SK-N-DZ (cell line): Measurements from ENCODE around the gene ZNF280B. TPM values are rescaled to one million over a fixed set of nuclear protein-coding genes. Genes with fewer than 3 reads are reported as not detected.

Source experiments
- DNase-seq: peaks from one replicate; pipeline ENCODE4 v3.0.0-alpha.2; 2015; ENCODE audit warnings: low spot score
- polyA plus RNA-seq, 2 experiments: library from polyadenylated mRNA; depleted of rRNA; stranded (reverse); fragments of >200 nt; gene quantifications; 2 replicates each; pipeline ENCODE4 v1.2.3, GENCODE V29; 2014

The ZNF280B gene
- 2.4 and 3.3 TPM in 2 replicates for polyA plus RNA-seq (2014; cell fraction: cytosol; rRNA removed)
- 3.0 TPM in 2 replicates for polyA plus RNA-seq (2014; cell fraction: nucleus; rRNA removed)

DNA sequence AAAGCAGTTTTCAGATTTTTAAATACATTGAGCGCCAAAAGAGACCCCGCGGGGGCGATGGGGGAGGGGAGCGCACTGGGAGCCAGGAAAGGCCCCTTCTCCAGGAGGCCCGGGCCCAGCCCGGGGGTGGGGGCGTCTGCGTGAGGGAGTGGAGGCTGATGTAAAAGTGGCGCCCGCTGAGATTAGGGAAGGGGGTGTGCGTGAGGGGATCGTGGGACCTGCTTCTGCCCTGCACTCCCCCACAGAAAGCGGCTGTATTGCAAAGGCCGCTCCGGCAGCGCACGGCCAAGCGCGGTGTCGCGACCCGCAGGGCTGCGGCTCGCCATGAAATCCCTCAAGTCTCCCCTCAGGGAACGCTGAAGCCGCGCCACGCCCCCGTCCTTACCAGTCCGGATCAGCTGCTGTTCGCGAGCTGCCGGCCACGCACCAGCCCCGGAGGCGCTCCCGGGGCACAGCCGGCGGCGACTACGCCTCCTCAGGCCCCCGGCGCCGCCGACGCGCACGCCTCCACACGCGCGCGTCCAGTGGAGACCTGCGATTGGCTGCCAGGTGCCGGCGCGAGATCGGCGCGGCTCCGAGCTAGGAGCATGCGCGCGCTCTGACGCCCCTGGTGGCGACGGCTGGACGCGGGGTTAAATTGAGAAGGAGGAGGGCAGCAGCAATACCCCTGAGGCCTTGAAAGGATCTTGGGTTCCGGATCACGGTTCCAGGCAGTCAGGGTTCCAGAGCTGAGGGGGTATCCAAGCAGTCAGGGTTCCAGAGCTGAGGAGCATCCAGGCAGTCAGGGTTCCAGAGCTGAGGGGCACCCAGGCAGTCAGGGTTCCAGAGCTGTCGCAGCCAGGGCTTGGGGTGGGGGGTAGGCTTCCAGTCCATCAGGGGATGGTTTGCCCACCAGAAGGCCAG, at the start of gene ZNF280B:
ZNF280B (minus strand) TSS at position 469 of the 903 bp plus-strand sequence. CDS start 19,344 bp downstream, outside the sequence.
- DNase-seq = peak; percentile 89

- DNase-seq = peak; percentile 95
Measured at GRCh38 chr22:22556995-22557925, 48.7 kb upstream of the ZNF280B start.

DNA sequence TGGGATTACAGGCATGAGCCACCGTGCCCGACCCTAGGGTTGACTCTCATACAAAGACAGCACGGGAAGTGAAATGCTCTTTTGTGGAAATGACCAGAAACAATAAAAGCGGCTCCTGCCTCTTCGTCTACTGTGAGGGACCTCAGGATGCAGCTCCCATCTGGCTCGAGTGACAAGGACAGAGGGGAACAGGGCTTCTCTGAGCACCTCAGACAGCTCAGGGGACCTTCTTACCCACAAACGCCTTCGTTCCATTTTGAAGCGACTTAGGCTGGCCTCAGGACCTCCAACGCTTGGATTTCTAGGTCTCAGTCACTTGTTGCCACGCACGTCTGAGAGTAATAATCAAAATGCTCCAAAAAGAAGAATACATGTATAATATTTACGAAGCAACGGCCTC, 48.0 kb upstream of the ZNF280B start:
- no peak for DNase-seq

GRCh38 chr22:22555596-22555995, 47.1 kb upstream of the ZNF280B start:
- no peak for DNase-seq

- no peak for DNase-seq
Measured at GRCh38 chr22:22554587-22555284, 46.2 kb upstream of the ZNF280B start.

DNA sequence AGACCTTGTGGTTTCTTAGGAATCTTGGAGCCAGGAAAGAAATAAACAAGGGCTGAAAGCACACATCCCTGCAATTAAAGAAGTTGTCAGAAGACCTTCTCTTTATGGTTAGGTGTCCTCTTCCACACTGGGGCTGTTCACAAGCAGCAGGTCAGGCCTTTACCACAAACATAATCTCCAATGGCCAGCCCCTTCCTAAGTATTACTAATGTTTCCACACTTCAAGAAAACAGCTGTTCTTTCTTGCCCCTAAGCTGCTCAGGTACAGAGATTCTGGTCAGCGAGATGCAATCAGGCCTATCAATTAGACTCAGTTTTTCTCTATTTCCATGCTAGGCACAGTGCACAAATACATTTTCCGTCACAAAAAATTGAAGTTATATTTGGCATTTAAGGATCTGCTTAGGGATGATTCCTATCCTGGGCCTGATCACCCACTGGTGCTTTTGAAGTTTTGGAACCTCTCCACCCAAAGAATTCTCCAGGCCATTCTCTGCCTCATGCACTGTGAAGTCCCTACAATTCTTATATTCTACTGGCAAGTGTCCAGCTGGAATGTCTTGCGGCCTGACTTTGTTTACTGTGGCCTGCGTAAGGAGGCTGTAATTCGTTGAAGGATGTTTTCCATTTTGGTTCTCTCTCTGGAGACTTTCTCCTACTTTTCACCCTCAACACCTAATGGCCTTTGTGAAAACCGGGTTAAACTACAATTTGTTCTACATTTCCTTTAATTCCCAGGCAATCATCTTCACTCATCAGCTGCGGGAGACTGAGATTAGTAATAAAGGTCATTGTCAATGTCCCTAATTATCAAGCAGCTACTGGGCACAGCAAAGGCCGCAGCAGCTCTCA, 45.4 kb upstream of the ZNF280B start:
- no peak for DNase-seq

- DNase-seq = no peak
Measured at GRCh38 chr22:22553141-22553540, 44.6 kb upstream of the ZNF280B start.

DNA sequence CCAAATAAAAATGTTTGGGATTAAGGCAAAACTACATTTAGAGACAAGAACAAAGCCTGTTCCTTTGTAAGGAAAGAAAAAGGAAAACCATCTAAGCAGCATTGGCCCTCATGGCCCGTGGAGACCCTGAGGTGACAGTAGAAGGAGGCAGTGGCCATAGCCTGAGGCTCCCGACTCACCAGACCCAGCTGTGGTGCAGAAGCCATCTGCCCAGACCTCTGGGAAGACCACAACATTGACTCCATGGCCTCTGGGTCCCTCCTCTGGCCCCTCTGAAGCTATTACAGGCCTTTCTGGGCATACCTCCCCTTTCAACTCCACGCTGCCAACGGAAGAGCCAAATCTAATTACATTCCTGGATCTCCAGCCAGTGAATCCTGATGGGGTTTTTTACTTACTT, 44.1 kb upstream of the ZNF280B start:
- DNase-seq = peak; percentile 92

DNA sequence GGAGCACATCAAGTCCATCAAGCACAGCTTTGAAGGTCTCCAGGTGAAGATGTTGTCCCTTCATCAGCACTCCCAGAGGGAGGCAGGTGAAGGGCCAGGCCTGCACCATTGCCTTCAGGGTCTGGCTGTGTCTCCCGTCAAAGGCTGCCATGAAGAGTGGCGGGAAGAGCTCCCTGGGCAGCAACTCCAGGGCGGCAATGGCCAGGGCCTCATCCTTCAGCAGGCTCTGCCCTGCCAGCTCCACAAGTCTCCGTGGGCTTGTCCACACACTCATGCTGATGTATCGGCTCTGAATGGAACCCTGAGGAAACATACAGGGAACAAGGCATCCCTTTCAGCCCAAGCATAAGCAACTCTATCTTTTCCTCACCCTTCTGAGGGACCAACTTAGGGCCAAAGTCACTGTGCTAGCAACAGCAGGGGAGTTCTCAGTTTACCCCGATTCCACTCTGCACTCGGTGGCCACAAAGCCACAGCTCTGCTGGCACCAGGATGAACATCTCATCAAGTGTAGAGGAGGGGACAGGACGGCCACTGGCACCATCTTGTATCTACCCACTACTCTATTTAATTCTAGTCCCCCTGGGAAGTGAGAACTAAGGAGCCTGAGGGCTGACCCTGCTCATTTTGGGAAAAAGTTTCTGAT, 42.4 kb upstream of the ZNF280B start:
- no peak for DNase-seq

GRCh38 chr22:22548910-22549309, 40.4 kb upstream of the ZNF280B start:
- DNase-seq = no peak

DNA sequence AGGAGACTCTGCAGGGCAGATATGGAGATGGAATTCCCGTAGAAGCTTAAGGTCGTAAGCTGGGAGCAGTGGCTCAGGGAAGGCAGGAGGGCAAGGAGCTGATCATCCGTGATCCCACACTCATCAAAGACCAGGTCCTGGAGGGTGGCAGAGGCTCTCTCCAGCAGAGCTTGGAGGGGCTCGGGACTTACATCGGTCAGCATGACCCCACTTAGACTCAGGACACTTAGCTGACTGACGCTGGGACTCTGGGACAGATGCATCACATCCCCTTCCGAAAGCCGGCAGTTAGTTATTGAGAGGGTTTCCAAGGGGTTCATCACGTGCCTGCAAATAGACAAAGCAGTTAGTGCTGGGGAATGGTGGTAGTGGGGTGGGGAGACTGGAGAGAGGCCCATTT, 39.8 kb upstream of the ZNF280B start:
- no peak for DNase-seq

DNA sequence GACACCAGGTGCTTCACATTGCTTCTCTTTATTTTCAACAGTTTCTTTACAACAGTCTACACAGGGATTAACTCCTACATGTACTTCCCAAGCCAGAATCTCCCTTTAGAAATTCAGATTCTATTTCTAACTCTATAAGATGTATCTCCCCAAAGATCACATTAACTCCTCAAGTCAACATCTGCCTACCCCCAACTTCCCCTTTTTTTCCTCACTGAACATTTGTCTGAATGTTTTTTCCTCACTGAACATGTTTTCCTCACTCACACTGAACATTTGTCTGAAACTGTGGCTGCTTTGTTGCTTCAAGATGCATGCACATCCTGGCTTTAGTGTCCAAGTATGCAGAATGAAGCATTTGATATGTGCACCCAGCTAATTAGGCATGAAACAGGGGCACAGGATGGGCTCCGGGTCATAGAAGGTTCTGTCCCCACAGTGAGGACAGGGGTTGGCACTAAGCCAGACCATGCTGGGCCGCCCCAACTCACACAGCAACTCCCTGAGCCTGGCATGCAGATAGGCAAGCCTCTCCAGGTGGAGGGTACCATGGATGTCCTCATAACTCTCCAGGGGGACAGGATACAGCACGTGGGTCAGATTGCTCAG, 39.3 kb upstream of the ZNF280B start:
- DNase-seq = no peak

GRCh38 chr22:22547226-22547625, 38.7 kb upstream of the ZNF280B start:
- no peak for DNase-seq

GRCh38 chr22:22546490-22546889, 37.9 kb upstream of the ZNF280B start:
- no peak for DNase-seq

DNA sequence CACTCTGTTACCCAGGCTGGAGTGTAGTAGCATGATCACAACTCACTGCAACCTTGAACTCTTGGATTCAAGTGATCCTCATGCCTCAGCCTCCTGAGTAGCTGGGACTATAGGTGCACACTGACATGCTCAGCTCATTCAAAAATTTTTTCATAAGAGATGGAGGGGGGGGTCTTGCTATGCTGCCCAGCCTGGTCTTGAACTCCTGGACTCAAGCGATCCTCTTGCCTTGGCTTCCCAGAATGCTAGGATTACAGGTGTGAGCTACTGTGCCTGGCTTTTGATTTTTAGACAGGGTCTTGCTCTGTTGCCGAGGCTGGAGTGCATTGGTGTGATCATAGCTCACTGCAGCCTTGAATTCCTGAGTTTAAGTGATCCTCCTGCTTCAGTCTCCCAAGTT, 36.5 kb upstream of the ZNF280B start:
- no peak for DNase-seq

- no peak for DNase-seq
Measured at GRCh38 chr22:22538226-22538989, 29.9 kb upstream of the ZNF280B start.

- DNase-seq = no peak
Measured at GRCh38 chr22:22536916-22537315, 28.4 kb upstream of the ZNF280B start.

GRCh38 chr22:22536515-22536914, 28.0 kb upstream of the ZNF280B start:
- DNase-seq = no peak

GRCh38 chr22:22535662-22536061, 27.1 kb upstream of the ZNF280B start:
- DNase-seq = no peak
